Activated T-helper 1 cell treated with anti-CD3 and anti-CD28 coated beads, Interleukin-12 subunit alpha, Interleukin-12 subunit beta, Interleukin-2, Interleukin-4 antibody, amounts not matched to agents 30 ng/mL and 10 ng/mL and 1 ng/mL, durations not matched to agents 14 hours and 24 hours and 36 hours (primary cell): ENCODE data around the gene ADTRP. TPM values are rescaled to one million over a fixed set of nuclear protein-coding genes. Genes with fewer than 3 reads are reported as not detected.

ENCODE experiments used
- DNase-seq: peaks from one replicate; pipeline ENCODE4 v3.0.0; 2021; ENCODE audit warnings: low spot score
- H3K27ac Mint-ChIP-seq: one replicate; pipeline ENCODE4 v1.8.0; 2021; ENCODE audit warnings: mild to moderate bottlenecking, mixed read lengths
- H3K27me3 Mint-ChIP-seq: one replicate; pipeline ENCODE4 v1.8.0; 2022; ENCODE audit warnings: mild to moderate bottlenecking, moderate library complexity, mixed read lengths; ENCODE audit not compliant: insufficient read depth
- H3K36me3 Mint-ChIP-seq: one replicate; pipeline ENCODE4 v1.8.0; 2021; ENCODE audit warnings: low read depth, mixed read lengths
- H3K4me1 Mint-ChIP-seq: one replicate; pipeline ENCODE4 v1.8.0; 2021; ENCODE audit warnings: low read depth, mixed read lengths
- H3K4me3 Mint-ChIP-seq: one replicate; pipeline ENCODE4 v1.8.0; 2021; ENCODE audit warnings: mild to moderate bottlenecking, moderate library complexity, mixed read lengths
- H3K9me3 Mint-ChIP-seq: one replicate; pipeline ENCODE4 v1.8.0; 2021; ENCODE audit warnings: mixed read lengths
- intact Hi-C: fragments of 100-400 bp; cut with micrococcal nuclease; formaldehyde crosslinking; loops from one replicate; pipeline ENCODE4 v1.15.1; 2024
- total RNA-seq: library from RNA; stranded (reverse); gene quantifications from 2 replicates; pipeline ENCODE4 v1.2.3, GENCODE V29; 2022

The ADTRP gene
- total RNA-seq, 1 donor from 2014 or later, result 10.6 TPM

- intact Hi-C loops, result loop anchor here (5.0 kb wide), 1 partner anchor 36 kb away; no protein-coding TSS in a partner anchor
- Mint-ChIP-seq H3K9me3 (no peaks in the 10 kb centered on the region), H3K27ac (no peak overlapping the region), H3K4me3 (no peak overlapping the region), H3K4me1 (peaks cover 18% of the 10 kb centered on the region), H3K36me3 (no peaks in the 10 kb centered on the region), H3K27me3 (peaks cover 4% of the 10 kb centered on the region)
- no peak for DNase-seq
Measured at GRCh38 chr6:11767978-11768756, 10.4 kb downstream of the ADTRP start.

GRCh38 chr6:11767458-11767857 lies 11.1 kb downstream of the ADTRP start:
- Mint-ChIP-seq H3K27ac (no peak overlapping the region), H3K4me1 (peaks cover 18% of the 10 kb centered on the region), H3K9me3 (no peaks in the 10 kb centered on the region), H3K4me3 (no peak overlapping the region), H3K36me3 (no peaks in the 10 kb centered on the region), H3K27me3 (peaks cover 1% of the 10 kb centered on the region)
- intact Hi-C loops, result loop anchor here (5.0 kb wide), 1 partner anchor 35 kb away; no protein-coding TSS in a partner anchor
- DNase-seq, result no peak

- no peak for DNase-seq
- H3K27me3 Mint-ChIP-seq, result peaks cover 1% of the 10 kb centered on the region
- H3K4me3 Mint-ChIP-seq, result no peak overlapping the region
- intact Hi-C loops, result loop anchor here (5.0 kb wide), 1 partner anchor 35 kb away; no protein-coding TSS in a partner anchor
- H3K9me3 Mint-ChIP-seq, result no peaks in the 10 kb centered on the region
- H3K36me3 Mint-ChIP-seq, result no peaks in the 10 kb centered on the region
- H3K27ac Mint-ChIP-seq, result no peak overlapping the region
- peaks cover 18% of the 10 kb centered on the region for H3K4me1 Mint-ChIP-seq
Measured at GRCh38 chr6:11766589-11767450, 11.8 kb downstream of the ADTRP start.

- Mint-ChIP-seq H3K27ac (no peak overlapping the region), H3K27me3 (peaks cover 1% of the 10 kb centered on the region), H3K36me3 (no peaks in the 10 kb centered on the region), H3K4me1 (peaks cover 18% of the 10 kb centered on the region), H3K9me3 (no peaks in the 10 kb centered on the region), H3K4me3 (no peak overlapping the region)
- DNase-seq, result no peak
- intact Hi-C loops, result loop anchor here (5.0 kb wide), 1 partner anchor 34 kb away; no protein-coding TSS in a partner anchor
Measured at GRCh38 chr6:11766043-11766442, 12.6 kb downstream of the ADTRP start.

- Mint-ChIP-seq H3K27ac (no peak overlapping the region), H3K4me3 (no peak overlapping the region), H3K9me3 (no peaks in the 10 kb centered on the region), H3K36me3 (no peaks in the 10 kb centered on the region), H3K4me1 (peaks cover 17% of the 10 kb centered on the region), H3K27me3 (peaks cover 1% of the 10 kb centered on the region)
- intact Hi-C loops, result no loop called here
- no peak for DNase-seq
Measured at GRCh38 chr6:11764250-11764604, 14.4 kb downstream of the ADTRP start.

GRCh38 chr6:11763460-11764249 lies 14.9 kb downstream of the ADTRP start:
- DNase-seq, result no peak
- H3K36me3 Mint-ChIP-seq, result no peaks in the 10 kb centered on the region
- intact Hi-C loops, result no loop called here
- no peak overlapping the region for H3K27ac Mint-ChIP-seq
- H3K4me1 Mint-ChIP-seq, result peaks cover 18% of the 10 kb centered on the region
- peaks cover 1% of the 10 kb centered on the region for H3K27me3 Mint-ChIP-seq
- peaks cover 4% of the 10 kb centered on the region for H3K9me3 Mint-ChIP-seq
- H3K4me3 Mint-ChIP-seq, result no peak overlapping the region

- H3K4me3 Mint-ChIP-seq, result no peak overlapping the region
- peaks cover 1% of the 10 kb centered on the region for H3K27me3 Mint-ChIP-seq
- H3K9me3 Mint-ChIP-seq, result peaks cover 4% of the 10 kb centered on the region
- H3K36me3 Mint-ChIP-seq, result no peaks in the 10 kb centered on the region
- intact Hi-C loops, result no loop called here
- no peak for DNase-seq
- peaks cover 18% of the 10 kb centered on the region for H3K4me1 Mint-ChIP-seq
- no peak overlapping the region for H3K27ac Mint-ChIP-seq
Measured at GRCh38 chr6:11762794-11763459, 15.7 kb downstream of the ADTRP start.

- Mint-ChIP-seq H3K4me1 (peaks cover 18% of the 10 kb centered on the region), H3K27ac (no peak overlapping the region), H3K27me3 (no peaks in the 10 kb centered on the region), H3K9me3 (peaks cover 7% of the 10 kb centered on the region), H3K36me3 (peaks cover 2% of the 10 kb centered on the region), H3K4me3 (no peak overlapping the region)
- intact Hi-C loops, result no loop called here
- DNase-seq, result no peak
Measured at GRCh38 chr6:11761744-11762620, 16.6 kb downstream of the ADTRP start.

- Mint-ChIP-seq H3K4me3 (no peak overlapping the region), H3K27me3 (no peaks in the 10 kb centered on the region), H3K27ac (no peak overlapping the region), H3K9me3 (peaks cover 14% of the 10 kb centered on the region), H3K4me1 (peaks cover 18% of the 10 kb centered on the region), H3K36me3 (peaks cover 3% of the 10 kb centered on the region)
- intact Hi-C loops, result no loop called here
- no peak for DNase-seq
Measured at GRCh38 chr6:11760015-11760473, 18.6 kb downstream of the ADTRP start.

- H3K36me3 Mint-ChIP-seq, result peaks cover 3% of the 10 kb centered on the region
- no peak overlapping the region for H3K27ac Mint-ChIP-seq
- peaks cover 14% of the 10 kb centered on the region for H3K9me3 Mint-ChIP-seq
- H3K4me3 Mint-ChIP-seq, result no peak overlapping the region
- DNase-seq, result no peak
- intact Hi-C loops, result no loop called here
- H3K27me3 Mint-ChIP-seq, result no peaks in the 10 kb centered on the region
- peaks cover 11% of the 10 kb centered on the region for H3K4me1 Mint-ChIP-seq
Measured at GRCh38 chr6:11758878-11759277, 19.7 kb downstream of the ADTRP start.

GRCh38 chr6:11756726-11757125 lies 21.9 kb downstream of the ADTRP start:
- Mint-ChIP-seq H3K27ac (no peak overlapping the region), H3K4me3 (no peak overlapping the region), H3K36me3 (peaks cover 3% of the 10 kb centered on the region), H3K4me1 (peaks cover 10% of the 10 kb centered on the region), H3K9me3 (peaks cover 14% of the 10 kb centered on the region), H3K27me3 (no peaks in the 10 kb centered on the region)
- no peak for DNase-seq
- intact Hi-C loops, result no loop called here
